AG10803 (cell line): Measurements from ENCODE around the gene RIPOR3.
"Not testable (repeated sequence)": the region's sequence is repeated elsewhere in the genome, so short reads cannot be mapped to it uniquely, and the experiment has no call there.

Source experiments
- DNase-seq: peaks from one replicate; pipeline ENCODE4 v3.0.0; 2010; ENCODE audit warnings: low read depth
- H3K4me3 ChIP-seq: 2 replicates; pipeline ENCODE4 v1.5.1; 2011; ENCODE audit warnings: mild to moderate bottlenecking, low read length, control low read depth
- CTCF ChIP-seq: conservative IDR thresholded peaks from 2 replicates; pipeline ENCODE4 v1.5.1; 2011; ENCODE audit warnings: mild to moderate bottlenecking, low read length, control low read depth, inconsistent platforms

The RIPOR3 gene

GRCh38 chr20:50601511-50602431 is 89.6 kb downstream of the RIPOR3 start:
- H3K4me3 ChIP-seq = no peak overlapping the region
- TF ChIP-seq CTCF = no peak
- DNase-seq = no peak

GRCh38 chr20:50600281-50600895 is 91.0 kb downstream of the RIPOR3 start:
- DNase-seq = no peak
- no peak for TF ChIP-seq CTCF
- H3K4me3 ChIP-seq = no peak overlapping the region

GRCh38 chr20:50598768-50599167 is 92.6 kb downstream of the RIPOR3 start:
- DNase-seq, H3K4me3 ChIP-seq: not testable (repeated sequence)

- no peak overlapping the region for H3K4me3 ChIP-seq
- TF ChIP-seq CTCF = no peak
- DNase-seq = no peak
These were observed 93.3 kb downstream of the RIPOR3 start for GRCh38 chr20:50598074-50598473.

- H3K4me3 ChIP-seq = no peak overlapping the region
- no peak for DNase-seq
- TF ChIP-seq CTCF = no peak
These were observed 93.9 kb downstream of the RIPOR3 start for GRCh38 chr20:50597406-50597969.

GRCh38 chr20:50596694-50597021 is 94.7 kb downstream of the RIPOR3 start:
- TF ChIP-seq CTCF = no peak
- no peak for DNase-seq
- no peak overlapping the region for H3K4me3 ChIP-seq

- no peak overlapping the region for H3K4me3 ChIP-seq
- DNase-seq = no peak
- TF ChIP-seq CTCF = no peak
These were observed 95.2 kb downstream of the RIPOR3 start for GRCh38 chr20:50595988-50596693.
